DND-41 (cell line): ENCODE measurements around the gene HNRNPDL.

ENCODE experiments used
- EZH2 ChIP-seq: IDR thresholded peaks from 3 replicates; pipeline ENCODE4 v1.6.1; 2012; ENCODE audit warnings: borderline replicate concordance, low read depth, mild to moderate bottlenecking, moderate library complexity, low read length, inconsistent platforms; ENCODE audit not compliant: severe bottlenecking
- TF ChIP-seq, protein P1 (sequence below): IDR thresholded peaks from 2 replicates; pipeline ENCODE4 v1.5.1; 2012; ENCODE audit warnings: borderline replicate concordance, low read length, moderate library complexity, mild to moderate bottlenecking; ENCODE audit not compliant: poor library complexity, severe bottlenecking; ENCODE audit errors: extremely low read depth

DNA sequence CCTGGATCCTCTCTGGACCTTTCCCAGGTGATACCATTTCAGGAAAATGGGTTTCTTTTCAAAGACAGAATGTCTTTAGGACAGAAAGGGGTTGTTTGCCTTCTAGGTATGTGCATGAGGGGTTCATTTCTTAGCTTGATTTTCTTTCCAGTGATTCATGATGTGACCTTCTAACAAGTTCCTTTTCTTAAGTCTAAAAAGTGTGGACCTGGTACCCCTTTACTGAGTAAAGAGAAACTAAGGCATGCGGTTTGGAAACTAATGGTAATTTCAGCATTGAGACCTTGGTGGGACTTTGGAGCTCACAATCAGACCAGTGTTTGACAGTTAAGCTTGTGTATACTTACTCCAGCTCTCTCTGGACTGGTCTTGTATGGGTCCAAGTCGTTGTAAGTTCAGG, 8.8 kb upstream of the HNRNPDL start:
- TF ChIP-seq, protein P1, sequence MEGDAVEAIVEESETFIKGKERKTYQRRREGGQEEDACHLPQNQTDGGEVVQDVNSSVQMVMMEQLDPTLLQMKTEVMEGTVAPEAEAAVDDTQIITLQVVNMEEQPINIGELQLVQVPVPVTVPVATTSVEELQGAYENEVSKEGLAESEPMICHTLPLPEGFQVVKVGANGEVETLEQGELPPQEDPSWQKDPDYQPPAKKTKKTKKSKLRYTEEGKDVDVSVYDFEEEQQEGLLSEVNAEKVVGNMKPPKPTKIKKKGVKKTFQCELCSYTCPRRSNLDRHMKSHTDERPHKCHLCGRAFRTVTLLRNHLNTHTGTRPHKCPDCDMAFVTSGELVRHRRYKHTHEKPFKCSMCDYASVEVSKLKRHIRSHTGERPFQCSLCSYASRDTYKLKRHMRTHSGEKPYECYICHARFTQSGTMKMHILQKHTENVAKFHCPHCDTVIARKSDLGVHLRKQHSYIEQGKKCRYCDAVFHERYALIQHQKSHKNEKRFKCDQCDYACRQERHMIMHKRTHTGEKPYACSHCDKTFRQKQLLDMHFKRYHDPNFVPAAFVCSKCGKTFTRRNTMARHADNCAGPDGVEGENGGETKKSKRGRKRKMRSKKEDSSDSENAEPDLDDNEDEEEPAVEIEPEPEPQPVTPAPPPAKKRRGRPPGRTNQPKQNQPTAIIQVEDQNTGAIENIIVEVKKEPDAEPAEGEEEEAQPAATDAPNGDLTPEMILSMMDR: no peak
- no peak for TF ChIP-seq EZH2
